Mucosa of descending colon (tissue), 3 donors: ENCODE data around the gene LRP5. TPM values are rescaled to one million over a fixed set of nuclear protein-coding genes. Genes with fewer than 3 reads are reported as not detected.
"Not testable (repeated sequence)": the region's sequence is repeated elsewhere in the genome, so short reads cannot be mapped to it uniquely, and the experiment has no call there.

ENCODE experiments used
- ATAC-seq: fragments of 200-7000 bp; cut with Tn5 transposase; one replicate; pipeline ENCODE4 v1.9.1; 2020; ENCODE audit warnings: mild to moderate bottlenecking, moderate library complexity
- DNase-seq, 3 donors: peaks; one replicate each; pipeline ENCODE4 v3.0.0-alpha.2; 2020
- H3K36me3 ChIP-seq: fragments of 200-600 bp; one replicate; pipeline ENCODE4 v1.8.0; 2021; ENCODE audit warnings: low read depth, mild to moderate bottlenecking
- H3K4me1 ChIP-seq: fragments of 200-600 bp; one replicate; pipeline ENCODE4 v1.8.0; 2021; ENCODE audit warnings: low read depth, mild to moderate bottlenecking
- H3K4me3 ChIP-seq: fragments of 200-600 bp; one replicate; pipeline ENCODE4 v1.8.0; 2021; ENCODE audit warnings: mild to moderate bottlenecking
- H3K9me3 ChIP-seq: fragments of 200-600 bp; one replicate; pipeline ENCODE4 v1.8.0; 2021; ENCODE audit warnings: mild to moderate bottlenecking
- CTCF ChIP-seq: fragments of 200-600 bp; IDR thresholded peaks from one replicate; pipeline ENCODE4 v1.8.0; 2022; ENCODE audit warnings: antibody characterized with exemption, mild to moderate bottlenecking
- intact Hi-C, 2 donors: fragments of 100-400 bp; cut with DNase I in 1 of 2; cut with micrococcal nuclease in 1 of 2; formaldehyde crosslinking; loops; one replicate each; pipeline versions ENCODE4 v1.11.0 to v1.11.1; 2022; cut with DNase I, micrococcal nuclease
- total RNA-seq, 3 donors: library from RNA; stranded (reverse); fragmentation: NEBNext Ultra II Directional in 2 of 3; extraction: Animal tissue kit (Norgen Biotek cat#: 25700) in 2 of 3; gene quantifications; one replicate each; pipeline versions ENCODE4 v1.2.1 to v1.2.4, GENCODE V29; 2021 to 2023
- donor health status: DM: no; HTN: no; CAD: no; lungs with moderate emphysema.
- donor health status: DM: no; HTN: no; CAD: no.
- donor health status: DM: no; HTN: yes; CAD: no.

Gene LRP5
- total RNA-seq, 3 donors from 2014 or later: 83.7 to 113 (median 103) TPM

- Histone ChIP-seq H3K4me3 (no peak overlapping the region), H3K9me3 (peaks cover 8% of the 10 kb centered on the region), H3K36me3 (peaks cover 3% of the 10 kb centered on the region), H3K4me1 (no peaks in the 10 kb centered on the region)
- TF ChIP-seq CTCF: no peak
- ATAC-seq: no peak
- no peak for DNase-seq
- intact Hi-C loops: no loop called here
Measured at GRCh38 chr11:68429661-68430060, 117.3 kb downstream of the LRP5 start.

GRCh38 chr11:68430384-68430783 is 118.0 kb downstream of the LRP5 start:
- Histone ChIP-seq H3K36me3 (peaks cover 3% of the 10 kb centered on the region), H3K9me3 (peaks cover 8% of the 10 kb centered on the region), H3K4me1 (no peaks in the 10 kb centered on the region), H3K4me3 (no peak overlapping the region)
- no peak for DNase-seq
- peak; percentile 69 for ATAC-seq
- TF ChIP-seq CTCF: no peak
- intact Hi-C loops: no loop called here

GRCh38 chr11:68430801-68431200 is 118.4 kb downstream of the LRP5 start:
- Histone ChIP-seq H3K36me3 (peaks cover 3% of the 10 kb centered on the region), H3K9me3 (peaks cover 8% of the 10 kb centered on the region), H3K4me1 (no peaks in the 10 kb centered on the region), H3K4me3 (no peak overlapping the region)
- peak; percentile 92 for ATAC-seq
- intact Hi-C loops: no loop called here
- peak; percentile 68 to 85 (median 76) for DNase-seq
- no peak for TF ChIP-seq CTCF

- Histone ChIP-seq H3K4me3 (no peak overlapping the region), H3K4me1 (no peaks in the 10 kb centered on the region), H3K9me3 (peaks cover 8% of the 10 kb centered on the region), H3K36me3 (no peaks in the 10 kb centered on the region)
- TF ChIP-seq CTCF: no peak
- intact Hi-C loops: no loop called here
- DNase-seq: no peak
- ATAC-seq: no peak
Measured at GRCh38 chr11:68431984-68432645, 119.7 kb downstream of the LRP5 start.

GRCh38 chr11:68432874-68433273 is 120.5 kb downstream of the LRP5 start:
- H3K4me1 ChIP-seq: no peaks in the 10 kb centered on the region
- ATAC-seq: no peak
- intact Hi-C loops: no loop called here
- H3K4me3 ChIP-seq: no peak overlapping the region
- no peaks in the 10 kb centered on the region for H3K36me3 ChIP-seq
- peaks cover 8% of the 10 kb centered on the region for H3K9me3 ChIP-seq
- TF ChIP-seq CTCF: no peak
- DNase-seq: no peak

- peaks cover 8% of the 10 kb centered on the region for H3K9me3 ChIP-seq
- intact Hi-C loops: no loop called here
- H3K4me1 ChIP-seq: no peaks in the 10 kb centered on the region
- ATAC-seq: no peak
- no peak for TF ChIP-seq CTCF
- no peak for DNase-seq
- H3K4me3 ChIP-seq: no peak overlapping the region
- H3K36me3 ChIP-seq: no peaks in the 10 kb centered on the region
Measured at GRCh38 chr11:68433541-68433940, 121.2 kb downstream of the LRP5 start.

GRCh38 chr11:68434159-68434558 is 121.8 kb downstream of the LRP5 start:
- H3K36me3 ChIP-seq, H3K4me1 ChIP-seq, DNase-seq, intact Hi-C loops, H3K4me3 ChIP-seq, ATAC-seq, H3K9me3 ChIP-seq: not testable (repeated sequence)
